SKM-1 treated with dmso at 0.1 percent for 144 hours (cell line): Measurements from ENCODE around the gene ASIC1.
"Not testable (repeated sequence)": the region's sequence is repeated elsewhere in the genome, so short reads cannot be mapped to it uniquely, and the experiment has no call there.

Experiments
- DNase-seq: peaks from one replicate; lab custom pipeline; 2025; ENCODE audit not compliant: unreplicated experiment; lab: John Stamatoyannopoulos, UW

The ASIC1 gene

DNA sequence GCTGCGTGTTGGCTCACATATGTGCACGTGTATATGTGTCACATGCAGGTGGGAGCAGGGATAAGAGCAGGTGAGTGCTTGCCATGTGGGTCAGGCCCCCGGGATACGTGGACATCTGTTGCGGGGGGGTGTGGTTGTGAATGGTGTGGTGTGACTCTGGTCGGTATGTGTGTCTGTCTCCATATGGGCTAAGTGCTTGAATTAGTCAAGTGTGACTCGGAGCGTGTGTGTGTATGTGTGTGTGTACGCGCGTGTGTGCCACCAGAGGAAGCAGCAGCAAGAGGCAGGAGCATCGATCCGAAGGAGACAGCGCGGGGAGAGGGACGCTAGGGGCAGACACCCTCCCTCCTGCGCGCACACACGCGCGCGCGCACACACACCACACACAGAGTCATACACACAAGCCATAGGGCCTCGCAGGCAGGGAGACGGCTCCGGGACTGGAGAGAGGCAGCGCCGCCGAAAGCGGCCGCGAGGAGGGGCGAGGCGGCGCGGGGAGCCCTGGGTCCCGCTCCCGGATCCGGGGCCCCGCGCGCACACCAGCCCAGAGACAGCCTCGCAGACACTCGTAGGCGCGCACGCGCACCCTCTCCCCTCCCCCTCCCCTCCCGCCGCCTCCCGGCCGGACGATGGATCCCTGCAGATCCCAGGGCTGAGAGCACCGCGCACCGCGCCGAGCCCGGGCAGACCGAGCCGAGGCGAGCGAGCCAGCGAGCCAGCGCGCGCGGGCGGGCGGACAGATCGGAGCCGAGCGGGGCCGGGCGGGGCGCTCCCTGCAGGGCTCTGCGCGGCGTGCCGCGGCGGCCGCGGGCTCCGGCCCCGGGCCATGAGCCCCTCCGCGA lies at the start of gene ASIC1:
ASIC1 (plus strand) TSS at position 597 of the 842 bp plus-strand sequence. CDS start 1,171 bp downstream, outside the sequence.
- DNase-seq, result no peak

DNA sequence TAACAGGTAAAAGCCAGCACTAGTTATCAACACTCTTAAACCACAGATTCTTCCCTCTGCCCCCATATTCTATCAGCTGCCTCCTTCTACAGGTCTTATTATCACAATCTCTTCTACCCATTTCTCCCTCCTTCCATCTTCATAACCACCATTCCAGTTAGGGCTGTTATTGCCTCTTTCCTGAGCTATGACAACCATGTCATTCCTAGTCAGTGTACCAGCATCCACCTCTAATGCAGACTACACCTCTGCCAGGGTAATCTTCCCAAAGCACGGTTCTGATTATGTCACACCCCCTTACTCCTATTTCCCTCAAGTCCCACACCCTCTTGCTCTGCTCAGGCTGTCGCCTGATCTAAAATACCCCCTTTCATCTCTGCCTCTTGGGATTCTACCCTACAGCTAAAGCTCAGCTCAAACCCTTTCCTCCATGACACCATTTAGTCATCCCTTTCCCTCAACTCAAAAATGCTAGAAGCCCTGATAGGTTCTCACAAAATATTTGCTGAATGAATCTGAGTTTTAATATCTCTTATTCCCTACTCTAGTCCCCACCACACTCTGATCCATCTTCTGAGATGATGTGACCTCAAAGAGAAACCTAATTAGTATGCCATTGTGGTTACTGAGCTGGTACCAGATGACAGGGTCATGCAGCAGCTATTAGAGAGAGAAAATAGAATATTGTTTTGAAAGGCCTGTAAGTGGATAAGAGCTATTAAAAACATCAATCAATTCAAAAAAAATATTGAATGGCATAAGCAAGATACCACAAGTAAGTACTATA lies 43.8 kb upstream of the ASIC1 start:
- DNase-seq, result no peak

DNA sequence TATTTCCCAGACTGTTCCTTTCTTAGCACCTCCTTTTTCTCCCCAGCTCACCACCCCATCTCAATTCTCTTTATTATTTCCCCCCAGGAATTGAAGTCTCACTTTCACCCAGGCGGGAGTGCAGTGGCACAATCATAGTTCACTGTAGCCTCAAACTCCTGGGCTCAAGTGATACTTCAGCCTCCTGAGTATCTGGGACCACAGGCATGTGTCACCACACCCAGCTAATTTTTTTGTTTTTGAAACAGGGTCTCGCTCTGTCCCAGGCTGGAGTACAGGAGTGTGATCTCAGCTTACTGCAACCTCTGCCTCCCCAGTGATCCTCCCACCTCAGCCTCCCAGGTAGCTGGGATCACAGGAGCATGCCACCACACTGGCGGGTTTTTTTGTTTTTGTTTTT lies 43.1 kb upstream of the ASIC1 start:
- no peak for DNase-seq

DNA sequence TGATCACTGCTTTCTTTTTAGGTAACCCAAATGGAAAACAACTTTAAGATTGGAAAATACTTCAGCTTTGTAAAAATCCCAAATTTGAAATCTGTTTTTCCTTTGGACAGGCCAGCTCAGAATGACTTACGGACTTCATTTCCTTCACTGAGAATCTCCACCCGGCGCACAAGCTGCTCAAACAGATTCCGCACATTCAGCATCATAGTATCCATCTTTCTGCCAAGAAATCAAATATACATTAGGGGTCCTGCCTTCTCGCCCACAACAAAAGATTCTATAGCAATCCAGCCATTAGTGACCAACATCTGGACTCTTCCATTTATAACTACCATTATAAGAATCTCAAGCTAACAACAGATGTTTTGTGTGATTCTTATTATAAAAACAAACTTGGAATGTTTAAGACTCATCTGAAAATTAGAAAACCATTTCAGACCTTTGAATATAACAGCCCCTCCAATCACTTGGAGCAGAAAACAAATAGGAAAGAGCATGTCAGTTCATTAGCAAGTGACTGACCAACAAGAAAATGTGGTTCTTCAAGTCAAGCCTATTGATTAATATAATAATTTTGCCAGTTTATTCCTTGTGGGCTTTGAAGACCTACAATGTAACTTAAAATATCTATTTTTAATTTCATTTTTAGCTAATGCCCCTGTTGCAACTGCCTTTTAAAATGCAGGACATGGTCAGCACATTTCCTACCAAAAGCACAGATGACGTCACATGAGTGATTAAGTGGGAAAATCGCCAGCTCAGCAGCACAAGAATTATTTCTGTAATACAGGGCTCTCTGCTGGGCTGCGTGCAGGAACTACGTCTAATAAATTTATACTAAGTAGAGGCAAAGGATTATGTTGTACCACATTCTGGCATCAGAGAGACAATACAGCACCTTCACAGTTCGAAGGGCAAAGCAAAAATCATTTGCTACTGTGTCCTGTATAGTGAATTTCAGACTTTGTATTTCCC lies 40.6 kb upstream of the ASIC1 start:
- no peak for DNase-seq

DNA sequence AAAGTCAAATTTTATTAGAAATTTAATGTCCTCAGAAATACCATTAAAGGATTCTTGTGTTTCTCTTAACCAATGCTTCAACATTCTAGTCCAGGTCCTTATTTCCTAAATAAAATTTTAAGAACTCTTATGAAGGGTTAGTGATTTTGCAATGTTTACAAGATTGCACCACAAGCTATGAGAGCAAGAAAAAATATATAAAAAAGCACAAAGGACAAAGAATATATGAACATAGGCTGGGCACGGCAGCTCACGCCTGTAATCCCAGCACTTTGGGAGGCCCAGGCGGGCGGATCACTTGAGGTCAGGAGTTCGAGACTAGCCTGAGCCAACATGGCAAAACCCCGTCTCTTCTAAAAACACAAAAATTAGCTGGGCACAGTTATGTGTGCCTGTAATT lies 39.8 kb upstream of the ASIC1 start:
- DNase-seq, result no peak

DNA sequence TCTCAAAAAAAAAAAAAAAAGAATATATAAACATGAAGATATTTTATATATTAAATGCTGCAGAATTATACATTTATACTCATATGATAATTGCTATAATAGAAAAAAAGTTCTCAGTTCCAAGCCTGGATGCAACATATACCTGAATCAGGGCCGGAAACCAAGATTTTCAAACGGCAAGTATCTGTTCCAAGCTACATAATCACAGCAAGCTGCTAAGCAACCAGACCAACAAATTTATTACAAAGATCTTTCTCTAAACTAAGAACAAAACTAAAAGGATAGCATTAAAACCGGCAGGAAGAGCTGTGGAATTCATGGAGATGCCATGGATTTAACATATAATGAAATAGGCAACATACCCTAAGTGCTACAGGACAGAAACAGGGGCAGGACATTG lies 39.2 kb upstream of the ASIC1 start:
- no peak for DNase-seq

DNA sequence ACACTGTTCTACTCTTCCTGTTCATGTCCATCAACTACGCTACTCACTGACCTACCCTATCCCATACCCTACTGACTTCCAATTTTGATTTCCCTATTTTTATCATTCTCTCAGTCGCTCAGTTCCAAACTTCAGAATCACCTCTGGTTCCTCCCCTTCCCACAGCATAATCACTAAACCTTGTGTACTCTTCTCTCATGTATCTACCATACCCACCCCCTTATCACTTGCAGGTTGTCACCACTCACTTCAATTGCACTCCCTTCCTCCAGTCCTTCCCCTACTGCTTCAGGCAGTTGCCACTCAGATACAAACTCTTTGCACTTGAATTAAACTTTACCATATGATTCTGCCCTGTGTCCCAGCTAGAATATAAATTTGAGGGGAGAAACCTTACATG lies 38.4 kb upstream of the ASIC1 start:
- DNase-seq, result no peak

DNA sequence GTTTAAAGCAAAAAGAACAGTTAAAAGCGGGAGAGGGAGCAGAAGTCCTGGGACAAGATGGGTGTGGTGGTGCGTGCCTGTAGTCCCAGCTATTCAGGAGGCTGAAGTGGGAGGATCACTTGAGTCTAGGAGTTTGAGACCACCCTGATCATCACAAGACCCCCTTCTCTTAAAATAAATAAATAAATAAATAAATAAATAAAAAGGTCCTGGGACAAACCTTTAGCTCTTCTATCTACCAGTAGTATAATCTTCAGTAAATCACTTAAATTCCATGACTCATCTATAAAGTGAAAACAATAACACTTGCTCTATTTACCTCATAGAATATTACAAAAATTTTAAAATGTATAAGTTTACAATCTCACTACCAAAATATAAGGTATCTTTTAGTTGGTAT lies 37.9 kb upstream of the ASIC1 start:
- DNase-seq, result no peak

DNA sequence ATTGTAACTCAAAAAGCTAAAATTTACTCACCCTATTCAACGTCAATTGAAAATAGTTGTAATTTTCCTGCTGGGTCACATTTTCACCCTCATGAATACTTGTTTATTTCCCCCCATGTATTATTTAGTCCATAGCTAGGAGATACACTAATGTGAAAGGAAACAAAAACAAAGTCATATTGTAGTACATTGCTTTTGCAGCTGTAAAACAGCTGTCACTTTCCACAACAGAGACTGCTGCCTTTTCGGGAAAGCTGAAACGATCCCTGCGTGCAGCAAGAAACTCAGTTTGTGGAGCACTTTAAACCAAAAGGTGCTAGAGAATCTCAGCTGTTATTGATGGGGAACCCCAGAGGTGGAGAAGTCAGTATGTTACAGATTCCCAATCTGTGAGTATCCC lies 36.4 kb upstream of the ASIC1 start:
- no peak for DNase-seq

DNA sequence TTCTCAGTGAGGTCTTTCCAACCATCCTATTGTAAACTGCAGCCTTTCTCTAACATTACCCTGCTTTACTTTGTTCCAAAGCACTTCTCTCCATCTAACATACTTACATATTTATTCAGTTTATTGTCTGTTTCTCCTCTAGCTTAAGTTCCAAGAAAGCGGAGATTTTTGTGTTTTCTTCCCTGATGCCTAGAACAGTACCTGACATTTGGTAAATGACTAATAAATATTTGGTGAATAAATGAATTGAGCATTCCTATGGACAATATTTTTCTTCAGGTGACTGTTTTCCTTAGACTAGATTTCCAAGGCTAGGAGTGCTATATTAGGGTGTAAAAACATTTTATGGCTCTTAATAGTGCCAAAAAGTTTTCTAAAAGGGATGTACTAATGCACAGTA lies 34.5 kb upstream of the ASIC1 start:
- no peak for DNase-seq

DNA sequence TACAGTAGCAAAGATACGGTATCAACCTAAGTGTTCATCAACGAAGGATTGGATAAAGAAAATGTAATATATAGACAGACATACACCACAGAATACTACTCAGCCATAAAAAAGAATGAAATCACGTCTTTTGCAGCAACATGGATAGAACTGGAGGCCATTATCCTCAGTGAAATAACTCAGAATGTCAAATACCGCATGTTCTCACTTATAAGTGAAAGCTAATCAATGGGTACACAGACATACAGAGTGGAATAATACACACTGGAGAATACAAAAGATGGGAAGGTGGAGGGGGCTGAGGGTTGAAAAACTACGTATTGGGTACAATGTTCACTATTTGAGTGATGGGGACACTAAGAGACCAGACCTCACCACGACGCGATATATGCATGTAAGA lies 33.2 kb upstream of the ASIC1 start:
- no peak for DNase-seq

DNA sequence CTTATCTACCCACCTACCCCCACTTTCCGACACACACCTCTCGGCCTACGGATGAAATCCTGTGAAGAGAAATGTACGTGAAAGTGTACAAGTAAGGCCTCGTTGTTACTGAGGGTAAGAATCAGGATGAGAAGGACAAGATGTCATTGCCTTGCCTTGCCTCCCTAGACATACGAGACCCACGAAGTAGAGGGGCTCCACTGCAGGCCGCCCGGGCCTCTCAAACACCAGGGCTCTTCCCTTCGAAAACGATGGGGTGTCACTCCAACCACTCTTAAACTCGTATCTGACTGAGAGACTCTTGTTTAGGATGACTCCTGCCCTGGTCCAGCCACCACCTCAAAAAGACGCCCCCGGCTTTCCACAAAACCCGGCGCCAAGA lies 32.6 kb upstream of the ASIC1 start:
- DNase-seq, result no peak

DNA sequence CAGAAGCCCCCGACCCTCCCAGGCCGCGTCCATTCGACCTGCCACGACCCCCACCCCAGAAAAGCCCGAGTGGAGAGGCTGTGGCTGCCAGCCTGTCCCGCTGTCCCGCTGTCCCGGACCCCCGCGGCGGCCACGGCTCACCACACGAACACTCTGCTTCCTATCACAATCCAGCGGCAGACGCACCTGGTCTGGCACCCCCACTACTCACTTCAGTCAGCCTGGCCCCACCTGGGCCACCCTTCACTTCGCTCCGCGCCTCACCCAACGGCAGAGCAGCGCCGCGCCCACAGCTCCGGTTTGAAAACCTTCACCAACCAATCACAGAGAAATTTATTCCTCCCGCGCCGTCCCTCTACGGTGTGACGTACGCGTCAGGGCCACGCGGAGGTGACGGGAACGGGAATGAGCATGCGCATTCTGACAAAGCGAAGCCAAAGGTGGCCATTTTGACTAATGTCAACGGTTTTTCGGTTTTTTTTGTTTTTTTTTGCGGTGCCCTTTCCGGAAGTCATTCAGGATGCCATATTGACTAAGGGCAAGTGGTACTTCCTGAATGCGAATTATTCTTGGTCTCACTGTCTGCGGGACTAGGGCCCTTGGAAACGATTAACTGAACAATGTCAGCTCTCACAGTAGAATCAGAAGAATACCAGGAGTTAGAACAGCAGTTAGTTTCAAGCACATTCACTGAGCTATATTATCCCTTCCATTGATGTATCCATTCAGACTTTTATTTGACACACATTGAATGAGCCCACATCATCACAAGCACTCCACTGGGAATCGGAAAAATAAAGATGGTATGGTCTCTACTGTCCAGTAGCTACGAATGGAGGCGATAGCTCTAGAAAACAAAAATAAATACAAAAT lies 32.0 kb upstream of the ASIC1 start, which contains the start of gene RACGAP1:
RACGAP1 (minus strand) TSS at position 308 of the 873 bp plus-strand sequence. CDS start 8,779 bp downstream, outside the sequence.
- DNase-seq, result peak; percentile 85

DNA sequence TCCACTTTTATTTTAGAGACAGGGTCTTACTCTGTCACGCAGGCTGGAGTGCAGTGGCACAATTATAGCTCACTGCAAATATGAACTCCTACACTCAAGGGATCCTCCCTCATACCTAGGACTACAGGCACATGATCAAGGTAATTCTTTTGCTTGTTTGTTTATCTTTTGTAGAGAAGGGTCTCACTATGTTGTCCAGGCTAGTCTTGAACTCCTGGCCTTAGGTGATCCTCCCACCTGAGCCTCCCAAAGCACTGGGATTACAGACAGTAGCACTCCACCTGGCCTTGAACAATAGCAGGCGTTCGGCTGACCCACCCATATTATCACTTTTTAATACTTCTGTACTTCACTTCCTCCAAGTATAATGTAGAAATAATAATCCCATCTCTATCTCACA lies 30.7 kb upstream of the ASIC1 start:
- no peak for DNase-seq

DNA sequence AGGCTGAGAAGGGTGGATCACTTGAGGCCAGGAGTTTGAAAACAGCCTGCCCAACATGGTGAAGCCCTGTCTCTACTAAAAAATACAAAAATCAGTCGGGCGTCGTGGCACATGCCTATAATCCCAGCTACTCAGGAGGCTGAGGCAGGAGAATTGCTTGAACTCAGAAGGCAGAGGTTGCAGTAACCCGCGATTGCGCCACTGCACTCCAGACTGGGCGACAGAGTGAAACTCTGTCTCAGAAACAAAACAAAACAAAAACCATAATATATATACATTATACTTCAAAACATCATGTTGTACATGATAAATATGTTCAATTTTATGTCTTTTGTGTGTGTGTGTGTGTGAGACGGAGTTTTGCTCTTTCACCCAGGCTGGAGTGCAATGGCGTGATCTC lies 26.9 kb upstream of the ASIC1 start:
- not testable (repeated sequence) for DNase-seq

DNA sequence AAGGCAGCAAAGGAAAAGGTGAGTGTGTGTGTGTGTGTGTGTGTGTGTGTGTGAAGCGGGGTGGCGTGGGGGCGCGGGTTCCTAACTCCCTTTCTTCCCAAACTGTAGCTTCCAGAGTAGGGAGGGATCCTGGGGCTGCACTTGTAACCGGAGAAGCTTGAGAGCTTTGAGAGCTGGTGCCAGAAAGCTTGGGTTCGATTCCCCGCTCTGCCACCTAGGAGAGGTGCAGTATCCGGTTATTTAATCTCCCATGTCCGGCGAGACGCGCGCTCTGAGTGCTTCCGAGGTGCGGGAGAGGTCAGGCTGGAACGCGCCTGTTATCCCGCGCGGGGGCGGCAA lies 24.9 kb upstream of the ASIC1 start:
- no peak for DNase-seq

DNA sequence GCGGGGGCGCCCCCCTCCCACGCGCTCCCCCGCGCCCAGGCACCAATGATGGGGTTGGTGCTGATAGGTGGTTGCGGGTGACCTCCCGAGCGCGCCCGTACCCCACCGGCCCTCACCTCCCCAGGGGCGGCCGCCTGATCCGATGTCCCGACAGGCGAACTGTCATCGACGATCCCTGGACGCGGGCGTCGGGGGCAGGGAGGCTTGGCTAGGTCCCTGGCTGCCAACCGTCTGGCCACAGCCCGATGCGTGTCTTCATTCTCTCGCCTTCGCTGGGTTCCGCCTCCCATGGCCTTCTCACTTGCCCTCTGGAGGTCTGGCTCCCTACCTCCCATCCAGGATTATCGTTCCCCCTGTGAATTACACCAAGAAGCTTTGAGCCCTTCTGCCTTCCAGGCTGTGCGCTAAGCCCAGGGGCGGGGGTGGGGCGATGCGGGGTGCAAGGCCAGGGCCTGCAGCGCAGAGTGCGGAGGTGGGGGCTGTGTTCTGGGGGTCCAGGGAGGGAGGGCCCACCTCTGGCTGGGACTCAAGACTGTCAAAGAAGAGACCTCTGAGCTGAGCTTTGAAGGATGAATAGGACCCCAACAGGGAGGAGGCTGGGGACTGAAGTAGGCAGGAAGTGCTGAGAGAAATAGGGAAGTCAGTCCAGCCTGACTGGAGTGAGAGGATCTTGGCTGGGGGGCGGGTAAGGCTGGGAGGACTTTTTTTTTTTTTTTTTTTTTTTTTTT lies 24.4 kb upstream of the ASIC1 start:
- peak; percentile 51 for DNase-seq

DNA sequence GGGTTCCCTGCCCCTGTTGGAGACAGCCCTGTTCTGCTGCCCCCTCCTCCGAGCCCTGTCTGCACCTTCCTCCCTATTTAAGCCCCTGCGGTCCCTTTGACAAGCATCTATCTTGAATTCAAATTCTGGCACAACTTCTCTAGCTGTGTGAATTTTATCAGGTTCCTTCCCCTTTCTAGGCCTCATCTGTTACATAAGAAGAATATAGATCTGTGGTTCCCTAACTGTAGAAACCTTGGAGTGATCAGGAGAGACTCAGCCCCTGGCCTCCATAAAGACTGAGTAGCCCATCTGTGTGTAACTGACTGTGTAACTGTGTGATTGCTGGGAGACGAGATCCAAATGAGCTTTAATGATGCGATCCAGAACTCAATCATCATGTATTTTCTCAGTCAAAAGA lies 19.1 kb upstream of the ASIC1 start:
- DNase-seq, result peak; percentile 19

DNA sequence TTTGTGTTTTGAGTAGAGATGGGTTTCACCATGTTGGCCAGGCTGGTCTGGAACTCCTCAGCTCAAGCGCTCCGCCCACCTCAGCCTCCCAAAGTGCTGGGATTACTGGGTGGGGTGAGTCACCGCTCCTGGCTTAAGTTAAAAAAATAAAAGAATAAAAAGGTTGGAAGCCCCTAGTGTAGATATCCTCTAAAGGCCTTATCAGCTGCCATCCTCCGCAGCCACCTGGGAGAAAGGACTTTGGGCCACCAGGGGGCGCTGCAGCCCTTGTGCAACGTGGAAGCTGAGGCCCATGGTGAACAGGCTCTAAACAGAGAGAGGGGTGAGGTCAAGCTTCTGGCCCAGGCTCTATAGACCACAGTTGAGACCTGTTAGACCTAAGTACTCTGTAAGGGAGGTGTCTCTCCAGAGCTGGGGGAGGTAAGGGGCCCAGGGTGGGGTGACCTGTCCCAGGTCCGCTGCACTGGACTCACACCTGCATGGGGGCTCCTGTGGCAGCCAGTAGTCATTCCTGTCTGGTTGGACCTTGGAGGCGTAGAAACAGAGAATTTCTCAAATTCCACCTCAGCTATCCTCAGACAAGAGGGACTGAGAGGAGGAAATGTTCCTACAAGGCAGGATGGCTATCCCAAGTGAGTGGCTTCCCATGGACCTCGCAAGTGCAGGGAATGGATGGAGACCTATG lies 18.1 kb upstream of the ASIC1 start:
- peak; percentile 8 for DNase-seq
